Prostate gland (tissue), 2 donors: Measurements from ENCODE around the gene TXNDC17. TPM values are rescaled to one million over a fixed set of nuclear protein-coding genes. Genes with fewer than 3 reads are reported as not detected.

Experiments used
- DNase-seq: peaks from one replicate; pipeline ENCODE4 v3.0.0-alpha.2; 2019; ENCODE audit warnings: low spot score
- H3K27ac ChIP-seq, 2 donors: fragments of 200-600 bp; sonication (generic); 2 replicates each; pipeline ENCODE4 v1.5.1; 2017 to 2019
- H3K27me3 ChIP-seq: fragments of 200-600 bp; sonication (generic); replicated peaks from 2 replicates; pipeline ENCODE4 v1.5.1; 2019; ENCODE audit not compliant: insufficient read depth
- H3K36me3 ChIP-seq, 2 donors: fragments of 200-600 bp; sonication (generic); 1 replicate in 1 of 2; 2 replicates in 1 of 2; pipeline versions ENCODE4 v1.5.1 to v1.8.1; 2017 to 2019
- H3K4me1 ChIP-seq: fragments of 200-600 bp; sonication (generic); replicated peaks from 2 replicates; pipeline ENCODE4 v1.5.1; 2019
- H3K4me3 ChIP-seq, 2 donors: fragments of 200-600 bp; sonication (generic); 2 replicates each; pipeline ENCODE4 v1.5.1; 2017 to 2019
- H3K9me3 ChIP-seq: fragments of 200-600 bp; sonication (generic); 2 replicates; pipeline ENCODE4 v1.5.1; 2017
- POLR2A ChIP-seq: fragments of 450-650 bp; IDR thresholded peaks from one replicate; pipeline ENCODE4 v1.6.1; 2016; ENCODE audit warnings: antibody characterized with exemption, mild to moderate bottlenecking
- POLR2AphosphoS5 ChIP-seq: sonication (generic); formaldehyde crosslinking; IDR thresholded peaks from one replicate; pipeline ENCODE4 v1.6.1; 2017; ENCODE audit warnings: antibody characterized with exemption
- WGBS: methylation state at CpG from one replicate; pipeline ENCODE4 v1.1.5; 2018; 5-methylcytosine and 5-hydroxymethylcytosine counted together
- intact Hi-C: fragments of 100-400 bp; cut with DNase I; formaldehyde crosslinking; loops from one replicate; pipeline ENCODE4 v1.14.2; 2022
- total RNA-seq, 2 donors: library from RNA; depleted of rRNA; stranded (reverse); fragments of >200 nt; gene quantifications; one replicate each; pipeline ENCODE4 v1.1.0, GENCODE V29; 2016
- TF ChIP-seq, protein P1 (sequence below), 4 experiments: fragments of 200-600 bp in 2 of 4; fragments of 450-650 bp in 2 of 4; sonication (generic) in 2 of 4; IDR thresholded peaks; 1 replicate in 3 of 4; 2 replicates in 1 of 4; pipeline ENCODE4 v1.5.1; 2016 to 2019; ENCODE audit warnings: antibody characterized with exemption in 4 of 4, mild to moderate bottlenecking in 2 of 4, moderate library complexity in 2 of 4

TXNDC17 gene
- total RNA-seq, 2 donors from 2014 or later = 111 to 220 TPM

DNA sequence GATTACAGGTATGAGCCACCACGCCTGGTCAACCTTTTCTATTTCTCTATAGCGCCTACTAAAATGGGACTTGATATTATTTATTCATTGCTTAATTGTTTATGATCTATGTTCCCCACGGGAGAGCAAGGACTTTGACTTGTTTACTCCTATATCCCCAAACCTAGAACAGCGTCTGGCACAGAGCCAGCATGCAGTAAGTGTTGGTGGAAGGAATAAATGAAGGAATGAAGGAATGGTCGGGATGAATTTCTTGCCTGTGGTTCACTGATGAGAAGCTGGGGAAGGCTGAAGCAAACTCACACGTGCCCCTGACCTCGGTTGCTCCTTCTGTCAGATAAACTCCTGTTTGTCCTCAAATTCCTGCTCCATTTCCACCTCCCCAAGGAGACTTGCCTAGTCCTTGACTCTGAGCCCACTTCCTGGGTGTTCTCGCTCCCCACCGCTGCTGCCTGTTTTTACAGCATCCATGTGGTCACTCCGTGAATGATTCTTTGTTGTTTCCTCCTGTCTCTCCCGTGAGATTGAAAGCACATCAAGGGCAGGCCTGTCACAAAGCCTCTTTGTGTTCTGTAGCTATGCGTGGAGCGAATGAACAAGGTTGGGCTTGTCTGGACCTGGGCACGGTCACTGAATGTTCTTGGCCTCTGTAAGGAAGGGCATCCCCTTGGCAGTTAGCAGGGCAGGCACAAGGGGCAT is 28.0 kb downstream of the TXNDC17 start:
- no peaks in the 10 kb centered on the region for H3K27me3 ChIP-seq
- intact Hi-C loops = loop anchor here (5.0 kb wide), 2 partner anchors 173 to 333 kb away; no protein-coding TSS in a partner anchor
- H3K4me3 ChIP-seq = no peak overlapping the region
- 64% methylated on average over 14 of the region's 14 CpGs for WGBS
- no peaks in the 10 kb centered on the region for H3K36me3 ChIP-seq
- no peaks in the 10 kb centered on the region for H3K4me1 ChIP-seq
- TF ChIP-seq POLR2A (no peak), POLR2AphosphoS5 (no peak)
- TF ChIP-seq, protein P1, sequence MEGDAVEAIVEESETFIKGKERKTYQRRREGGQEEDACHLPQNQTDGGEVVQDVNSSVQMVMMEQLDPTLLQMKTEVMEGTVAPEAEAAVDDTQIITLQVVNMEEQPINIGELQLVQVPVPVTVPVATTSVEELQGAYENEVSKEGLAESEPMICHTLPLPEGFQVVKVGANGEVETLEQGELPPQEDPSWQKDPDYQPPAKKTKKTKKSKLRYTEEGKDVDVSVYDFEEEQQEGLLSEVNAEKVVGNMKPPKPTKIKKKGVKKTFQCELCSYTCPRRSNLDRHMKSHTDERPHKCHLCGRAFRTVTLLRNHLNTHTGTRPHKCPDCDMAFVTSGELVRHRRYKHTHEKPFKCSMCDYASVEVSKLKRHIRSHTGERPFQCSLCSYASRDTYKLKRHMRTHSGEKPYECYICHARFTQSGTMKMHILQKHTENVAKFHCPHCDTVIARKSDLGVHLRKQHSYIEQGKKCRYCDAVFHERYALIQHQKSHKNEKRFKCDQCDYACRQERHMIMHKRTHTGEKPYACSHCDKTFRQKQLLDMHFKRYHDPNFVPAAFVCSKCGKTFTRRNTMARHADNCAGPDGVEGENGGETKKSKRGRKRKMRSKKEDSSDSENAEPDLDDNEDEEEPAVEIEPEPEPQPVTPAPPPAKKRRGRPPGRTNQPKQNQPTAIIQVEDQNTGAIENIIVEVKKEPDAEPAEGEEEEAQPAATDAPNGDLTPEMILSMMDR (IDR thresholded peaks at IDR 0.05) = no peak
- no peaks in the 10 kb centered on the region for H3K9me3 ChIP-seq
- no peak for DNase-seq
- no peak overlapping the region for H3K27ac ChIP-seq

DNA sequence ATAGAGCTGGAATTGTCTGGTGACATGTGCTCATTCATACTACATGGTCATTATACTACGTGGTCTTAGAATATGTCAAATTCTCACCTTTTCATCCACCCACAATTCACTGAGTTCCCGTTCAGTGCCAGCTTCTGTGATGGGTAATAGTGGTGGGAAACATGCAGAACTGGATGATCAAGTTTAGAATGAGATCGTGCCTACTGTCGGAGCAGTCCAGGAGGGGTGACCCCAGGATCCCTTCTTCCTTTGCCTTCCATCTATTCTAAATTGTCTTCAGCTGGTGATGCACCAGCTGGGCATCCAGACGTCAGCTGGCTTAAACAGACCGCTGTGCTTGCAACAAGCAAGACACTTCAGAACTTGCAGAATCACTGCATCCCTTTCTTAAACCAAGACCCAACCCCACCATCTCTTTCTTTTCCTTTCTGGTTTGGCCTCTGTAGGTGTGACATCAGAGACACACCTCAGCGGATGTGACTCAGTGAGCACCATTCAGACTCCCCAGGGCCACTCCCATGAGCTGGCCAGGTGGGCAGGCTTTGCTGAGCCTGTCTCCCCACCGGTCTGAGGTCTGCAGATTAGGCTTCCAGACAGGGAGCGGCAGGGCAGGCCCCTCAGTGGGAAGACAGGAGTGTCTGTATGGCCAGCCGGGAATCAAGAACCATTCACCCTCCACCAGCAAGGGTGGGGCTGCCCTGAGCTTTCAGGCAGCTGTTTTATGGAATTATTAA is 28.8 kb downstream of the TXNDC17 start:
- Histone ChIP-seq H3K36me3 (no peaks in the 10 kb centered on the region), H3K9me3 (no peaks in the 10 kb centered on the region), H3K27ac (no peak overlapping the region), H3K4me3 (no peak overlapping the region), H3K27me3 (no peaks in the 10 kb centered on the region), H3K4me1 (no peaks in the 10 kb centered on the region)
- intact Hi-C loops = loop anchor here (5.0 kb wide), 2 partner anchors 173 to 333 kb away; no protein-coding TSS in a partner anchor
- WGBS = 67% methylated on average over 10 of the region's 10 CpGs
- DNase-seq = no peak
- TF ChIP-seq POLR2A (no peak), POLR2AphosphoS5 (no peak)
- TF ChIP-seq, protein P1 (IDR thresholded peaks at IDR 0.05) = no peak

DNA sequence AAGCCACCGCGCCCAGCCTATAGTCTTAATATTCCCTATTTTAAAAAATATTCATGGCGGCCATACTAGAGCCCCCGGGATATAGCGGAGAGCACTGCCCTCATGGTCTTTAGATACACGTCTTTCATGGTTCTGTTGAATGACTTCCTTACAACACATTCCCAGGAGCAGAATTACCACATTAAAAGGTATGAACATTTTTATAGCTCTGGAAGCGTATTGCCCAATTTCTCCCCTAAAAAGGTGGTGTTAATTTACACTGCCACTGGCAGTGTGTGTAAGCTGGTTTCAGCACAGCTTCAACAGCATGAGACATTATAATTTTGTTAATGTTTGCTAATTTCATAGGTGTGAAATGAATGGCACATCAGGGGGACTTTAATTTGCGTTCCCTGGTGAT is 29.7 kb downstream of the TXNDC17 start:
- Histone ChIP-seq H3K4me1 (no peaks in the 10 kb centered on the region), H3K27me3 (no peaks in the 10 kb centered on the region), H3K9me3 (no peaks in the 10 kb centered on the region), H3K27ac (no peak overlapping the region), H3K4me3 (no peak overlapping the region), H3K36me3 (no peaks in the 10 kb centered on the region)
- no peak for DNase-seq
- TF ChIP-seq POLR2A (no peak), POLR2AphosphoS5 (no peak)
- TF ChIP-seq, protein P1 (IDR thresholded peaks at IDR 0.05) = no peak
- WGBS = 92% methylated on average over 8 of the region's 8 CpGs
- intact Hi-C loops = no loop called here

DNA sequence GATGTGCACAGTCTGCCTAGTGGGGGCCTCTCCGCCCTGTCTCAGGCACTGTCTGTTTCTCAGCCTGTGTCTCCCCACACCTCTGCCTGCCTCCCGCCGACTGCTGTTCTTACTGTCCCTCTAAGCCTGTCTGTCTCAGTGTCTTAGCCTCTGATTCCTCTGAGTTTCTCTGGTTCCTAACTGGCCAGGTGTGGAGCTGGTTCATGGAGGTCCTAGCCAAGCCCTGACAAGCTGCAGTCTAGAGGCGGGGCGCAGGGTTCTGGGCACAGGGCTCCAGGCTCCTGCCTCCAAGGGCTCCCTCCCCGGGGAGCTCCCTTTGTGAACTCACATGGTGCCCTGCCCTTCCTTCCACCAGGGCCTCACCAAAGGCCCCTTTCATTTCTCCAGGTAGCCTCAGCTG is 30.1 kb downstream of the TXNDC17 start:
- H3K4me3 ChIP-seq = no peak overlapping the region
- TF ChIP-seq, protein P1 (IDR thresholded peaks at IDR 0.05) = no peak
- TF ChIP-seq POLR2AphosphoS5 (no peak), POLR2A (no peak)
- no peaks in the 10 kb centered on the region for H3K4me1 ChIP-seq
- H3K36me3 ChIP-seq = no peaks in the 10 kb centered on the region
- WGBS = 67% methylated on average over 6 of the region's 6 CpGs
- no peaks in the 10 kb centered on the region for H3K27me3 ChIP-seq
- DNase-seq = no peak
- intact Hi-C loops = no loop called here
- no peak overlapping the region for H3K27ac ChIP-seq
- no peaks in the 10 kb centered on the region for H3K9me3 ChIP-seq
